ENCODE data around the gene PLA2G12B.

- TF ChIP-seq CTCF (conservative IDR thresholded peaks at IDR 0.05) (no peak), ZFX (IDR thresholded peaks at IDR 0.05) (no peak)
These were observed 49.8 kb downstream of the PLA2G12B start for GRCh38 chr10:72904806-72905205.

Measured in C4-2B (cell line).